Osteocyte (in vitro differentiated cells): Measurements from ENCODE around the gene TERT. TPM values are rescaled to one million over a fixed set of nuclear protein-coding genes. Genes with fewer than 3 reads are reported as not detected.
"Not testable (repeated sequence)": the region's sequence is repeated elsewhere in the genome, so short reads cannot be mapped to it uniquely, and the experiment has no call there.

Experiments
- DNase-seq: peaks from one replicate; pipeline ENCODE4 v3.0.0; 2021; ENCODE audit warnings: mixed read lengths; ENCODE audit not compliant: unreplicated experiment; ENCODE audit errors: extremely low spot score
- H3K27ac Mint-ChIP-seq: one replicate; pipeline ENCODE4 v1.8.0; 2021; ENCODE audit warnings: mild to moderate bottlenecking, mixed read lengths; ENCODE audit not compliant: unreplicated experiment
- H3K27me3 Mint-ChIP-seq: one replicate; pipeline ENCODE4 v1.8.0; 2021; ENCODE audit warnings: mixed read lengths; ENCODE audit not compliant: unreplicated experiment
- H3K36me3 Mint-ChIP-seq: one replicate; pipeline ENCODE4 v1.8.0; 2021; ENCODE audit warnings: mixed read lengths; ENCODE audit not compliant: unreplicated experiment
- H3K4me1 Mint-ChIP-seq: one replicate; pipeline ENCODE4 v1.8.0; 2021; ENCODE audit warnings: mixed read lengths; ENCODE audit not compliant: unreplicated experiment
- H3K4me3 Mint-ChIP-seq: one replicate; pipeline ENCODE4 v1.8.0; 2021; ENCODE audit warnings: mild to moderate bottlenecking, moderate library complexity, mixed read lengths; ENCODE audit not compliant: unreplicated experiment
- H3K9me3 Mint-ChIP-seq: one replicate; pipeline ENCODE4 v1.8.0; 2021; ENCODE audit warnings: mixed read lengths; ENCODE audit not compliant: unreplicated experiment
- total RNA-seq: library from RNA; stranded (reverse); gene quantifications from 2 replicates; pipeline ENCODE4 v1.2.1, GENCODE V29; 2021
- TF ChIP-seq, protein P1 (sequence below): fragments of 200-600 bp; sonication (generic); IDR thresholded peaks from 2 replicates; pipeline ENCODE4 v1.5.0; 2021; ENCODE audit warnings: antibody characterized with exemption, mild to moderate bottlenecking, moderate library complexity

Gene TERT
- total RNA-seq, 1 donor from 2014 or later: not detected

DNA sequence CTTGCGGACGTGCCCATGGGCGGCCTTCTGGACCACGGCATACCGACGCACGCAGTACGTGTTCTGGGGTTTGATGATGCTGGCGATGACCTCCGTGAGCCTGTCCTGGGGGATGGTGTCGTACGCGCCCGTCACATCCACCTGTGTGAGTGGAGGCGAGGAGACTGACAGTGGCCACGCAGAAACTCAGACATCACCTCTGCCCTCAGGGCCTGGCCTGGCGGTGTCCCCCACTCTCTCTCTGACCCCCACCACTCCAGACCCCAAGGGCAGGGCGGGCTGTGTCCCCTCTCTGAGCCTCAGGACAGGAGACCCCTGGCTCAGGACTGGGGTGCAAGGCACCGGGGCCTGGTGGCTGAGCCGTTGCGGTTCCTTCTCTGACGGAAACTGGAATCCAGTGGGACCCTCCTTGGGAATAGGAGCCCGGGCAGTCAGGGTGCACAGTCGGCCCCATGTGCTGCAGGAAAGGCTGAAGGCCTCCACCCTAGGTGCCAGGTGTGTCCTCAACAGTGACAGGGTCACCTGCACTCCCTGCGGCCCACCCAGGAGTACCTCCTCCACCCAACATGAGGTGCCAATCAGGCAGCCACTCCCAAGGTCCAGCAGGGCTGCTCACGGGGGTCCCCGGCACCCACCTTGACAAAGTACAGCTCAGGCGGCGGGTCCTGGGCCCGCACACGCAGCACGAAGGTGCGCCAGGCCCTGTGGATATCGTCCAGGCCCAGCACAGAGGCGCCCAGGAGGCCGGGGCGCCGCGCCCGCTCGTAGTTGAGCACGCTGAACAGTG lies 16.0 kb downstream of the TERT start:
- DNase-seq: no peak
- Mint-ChIP-seq H3K9me3 (peaks cover 4% of the 10 kb centered on the region), H3K4me3 (no peak overlapping the region), H3K27me3 (no peaks in the 10 kb centered on the region), H3K4me1 (no peaks in the 10 kb centered on the region), H3K36me3 (no peaks in the 10 kb centered on the region), H3K27ac (no peak overlapping the region)
- TF ChIP-seq, protein P1, sequence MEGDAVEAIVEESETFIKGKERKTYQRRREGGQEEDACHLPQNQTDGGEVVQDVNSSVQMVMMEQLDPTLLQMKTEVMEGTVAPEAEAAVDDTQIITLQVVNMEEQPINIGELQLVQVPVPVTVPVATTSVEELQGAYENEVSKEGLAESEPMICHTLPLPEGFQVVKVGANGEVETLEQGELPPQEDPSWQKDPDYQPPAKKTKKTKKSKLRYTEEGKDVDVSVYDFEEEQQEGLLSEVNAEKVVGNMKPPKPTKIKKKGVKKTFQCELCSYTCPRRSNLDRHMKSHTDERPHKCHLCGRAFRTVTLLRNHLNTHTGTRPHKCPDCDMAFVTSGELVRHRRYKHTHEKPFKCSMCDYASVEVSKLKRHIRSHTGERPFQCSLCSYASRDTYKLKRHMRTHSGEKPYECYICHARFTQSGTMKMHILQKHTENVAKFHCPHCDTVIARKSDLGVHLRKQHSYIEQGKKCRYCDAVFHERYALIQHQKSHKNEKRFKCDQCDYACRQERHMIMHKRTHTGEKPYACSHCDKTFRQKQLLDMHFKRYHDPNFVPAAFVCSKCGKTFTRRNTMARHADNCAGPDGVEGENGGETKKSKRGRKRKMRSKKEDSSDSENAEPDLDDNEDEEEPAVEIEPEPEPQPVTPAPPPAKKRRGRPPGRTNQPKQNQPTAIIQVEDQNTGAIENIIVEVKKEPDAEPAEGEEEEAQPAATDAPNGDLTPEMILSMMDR: no peak

DNA sequence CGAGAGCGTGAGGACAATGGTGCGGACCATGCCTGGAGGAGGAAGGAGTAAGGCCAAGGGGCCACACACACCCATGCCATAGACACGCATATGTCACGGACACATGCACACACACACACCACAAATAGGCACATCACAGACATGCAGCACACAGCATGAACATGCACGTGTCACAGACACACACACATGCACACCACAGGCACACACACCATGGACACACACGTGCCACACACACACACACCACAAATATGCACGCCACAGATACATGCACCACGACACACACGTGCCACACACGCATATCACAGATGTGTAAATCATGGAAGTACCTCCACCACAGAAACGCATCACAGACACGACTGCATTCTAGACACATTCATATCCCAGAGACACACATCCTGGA lies 16.7 kb downstream of the TERT start:
- TF ChIP-seq, protein P1: no peak
- Mint-ChIP-seq H3K4me1 (no peaks in the 10 kb centered on the region), H3K27me3 (no peaks in the 10 kb centered on the region), H3K9me3 (peaks cover 4% of the 10 kb centered on the region), H3K27ac (no peak overlapping the region), H3K36me3 (no peaks in the 10 kb centered on the region), H3K4me3 (no peak overlapping the region)
- no peak for DNase-seq

- no peak for DNase-seq
- Mint-ChIP-seq H3K36me3 (no peaks in the 10 kb centered on the region), H3K27ac (no peak overlapping the region), H3K9me3 (peaks cover 4% of the 10 kb centered on the region), H3K4me1 (no peaks in the 10 kb centered on the region), H3K4me3 (no peak overlapping the region), H3K27me3 (no peaks in the 10 kb centered on the region)
- TF ChIP-seq, protein P1: no peak
Observed at GRCh38 chr5:1277781-1278180, 17.1 kb downstream of the TERT start.

- H3K27me3 Mint-ChIP-seq: no peaks in the 10 kb centered on the region
- TF ChIP-seq, protein P1: no peak
- no peaks in the 10 kb centered on the region for H3K36me3 Mint-ChIP-seq
- no peaks in the 10 kb centered on the region for H3K4me1 Mint-ChIP-seq
- H3K9me3 Mint-ChIP-seq: peaks cover 4% of the 10 kb centered on the region
- no peak overlapping the region for H3K27ac Mint-ChIP-seq
- DNase-seq: no peak
- no peak overlapping the region for H3K4me3 Mint-ChIP-seq
Observed at GRCh38 chr5:1277331-1277730, 17.5 kb downstream of the TERT start.

DNA sequence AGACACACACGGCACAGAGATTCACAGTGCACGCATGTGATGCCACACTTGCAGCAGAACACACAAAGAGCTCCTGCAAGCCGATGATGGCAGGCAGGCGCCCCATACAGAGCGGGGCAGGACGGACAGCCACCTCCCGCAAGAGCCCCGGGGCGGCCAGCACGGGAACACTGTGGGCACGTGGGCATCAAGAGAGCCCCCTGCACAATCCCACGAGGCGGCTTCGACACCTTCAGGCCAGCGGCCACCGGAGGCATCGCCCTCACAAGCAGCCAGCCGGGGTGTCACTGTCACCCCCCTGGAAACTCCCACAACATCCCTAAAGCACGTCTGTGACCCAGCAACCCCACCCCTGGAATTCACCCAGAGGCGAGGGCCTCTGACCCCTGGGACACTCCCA lies 17.9 kb downstream of the TERT start:
- Mint-ChIP-seq H3K9me3 (peaks cover 4% of the 10 kb centered on the region), H3K4me1 (no peaks in the 10 kb centered on the region), H3K27ac (no peak overlapping the region), H3K36me3 (no peaks in the 10 kb centered on the region), H3K4me3 (no peak overlapping the region), H3K27me3 (no peaks in the 10 kb centered on the region)
- TF ChIP-seq, protein P1: no peak
- no peak for DNase-seq

DNA sequence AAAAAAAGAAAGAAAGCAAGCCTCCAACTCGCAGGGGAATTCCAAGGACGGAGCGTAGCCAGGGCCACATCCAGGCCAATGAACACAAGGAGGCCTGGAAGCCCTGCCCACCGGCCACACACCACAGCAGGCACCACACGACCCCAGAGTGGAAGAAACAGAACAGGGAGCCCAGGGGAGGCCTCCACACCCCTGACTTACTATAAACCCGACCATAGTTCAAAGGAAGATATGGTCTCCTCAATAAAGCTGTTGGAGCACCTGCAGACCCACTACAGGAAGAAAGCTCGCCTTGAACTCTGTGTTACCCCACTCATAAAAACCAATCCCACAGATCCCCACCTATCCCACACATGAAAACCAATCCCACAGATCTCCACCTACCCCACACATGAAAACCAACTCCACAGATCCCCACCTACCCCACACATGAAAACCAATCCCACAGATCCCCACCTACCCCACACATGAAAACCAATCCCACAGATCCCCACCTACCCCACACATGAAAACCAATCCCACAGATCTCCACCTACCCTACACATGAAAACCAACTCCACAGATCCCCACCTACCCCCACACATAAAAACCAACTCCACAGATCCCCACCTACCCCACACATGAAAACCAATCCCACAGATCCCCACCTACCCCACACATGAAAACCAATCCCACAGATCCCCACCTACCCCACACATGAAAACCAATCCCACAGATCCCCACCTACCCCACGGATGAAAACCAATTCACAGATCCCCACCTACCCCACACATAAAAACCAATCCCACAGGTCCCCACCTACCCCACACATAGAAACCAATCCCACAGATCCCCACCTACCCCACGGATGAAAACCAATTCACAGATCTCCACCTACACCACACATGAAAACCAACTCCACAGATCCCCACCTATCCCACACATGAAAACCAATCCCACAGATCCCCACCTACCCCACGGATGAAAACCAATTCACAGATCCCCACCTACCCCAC lies 19.2 kb downstream of the TERT start:
- not testable (repeated sequence) for DNase-seq, H3K4me1 Mint-ChIP-seq, H3K27me3 Mint-ChIP-seq, H3K36me3 Mint-ChIP-seq, H3K4me3 Mint-ChIP-seq, H3K9me3 Mint-ChIP-seq, H3K27ac Mint-ChIP-seq
